DND-41 (cell line): Measurements from ENCODE around the gene ALDH3B2.

ENCODE experiments used
- ATAC-seq: fragments of 200-7000 bp; cut with Tn5 transposase; 3 replicates; pipeline ENCODE4 v1.9.1; 2021; ENCODE audit warnings: low read depth; ENCODE audit not compliant: insufficient read depth
- DNase-seq: peaks from one replicate; pipeline ENCODE4 v3.0.0-alpha.2; 2020
- H2AFZ ChIP-seq: 2 replicates; pipeline ENCODE4 v1.6.0; 2012; ENCODE audit warnings: low read depth, low read length
- H3K27ac ChIP-seq: 2 replicates; pipeline ENCODE4 v1.5.1; 2012; ENCODE audit warnings: low read length, inconsistent platforms
- H3K27me3 ChIP-seq: fragments of 200-600 bp; sonication (generic); 2 replicates; pipeline ENCODE4 v1.6.0; 2012; ENCODE audit warnings: low read length, mild to moderate bottlenecking, inconsistent platforms; ENCODE audit not compliant: insufficient read depth, poor library complexity
- H3K36me3 ChIP-seq: 2 replicates; pipeline ENCODE4 v1.5.1; 2012; ENCODE audit warnings: low read length, inconsistent platforms; ENCODE audit not compliant: insufficient read depth
- H3K4me1 ChIP-seq: 2 replicates; pipeline ENCODE4 v1.5.1; 2012; ENCODE audit warnings: mild to moderate bottlenecking, low read length; ENCODE audit not compliant: insufficient read depth
- H3K4me2 ChIP-seq: 2 replicates; pipeline ENCODE4 v1.6.0; 2012; ENCODE audit warnings: mild to moderate bottlenecking, moderate library complexity, low read length, inconsistent platforms; ENCODE audit not compliant: insufficient read depth
- H3K4me3 ChIP-seq, 2 experiments: fragments of 200-600 bp in 1 of 2; shearing (Covaris generic) in 1 of 2; 2 replicates each; pipeline ENCODE4 v1.5.1; 2012 to 2016; ENCODE audit warnings: inconsistent platforms in 2 of 2, low read length in 2 of 2, mild to moderate bottlenecking in 2 of 2, low read depth in 1 of 2, moderate library complexity in 1 of 2
- H3K79me2 ChIP-seq: 2 replicates; pipeline ENCODE4 v1.6.0; 2012; ENCODE audit warnings: low read length, inconsistent platforms; ENCODE audit not compliant: insufficient read depth
- H3K9ac ChIP-seq: 2 replicates; pipeline ENCODE4 v1.6.0; 2012; ENCODE audit warnings: low read depth, mild to moderate bottlenecking, inconsistent platforms, low read length, moderate library complexity
- H3K9me3 ChIP-seq: 2 replicates; pipeline ENCODE4 v1.5.1; 2012; ENCODE audit warnings: low read length, moderate library complexity, mild to moderate bottlenecking, inconsistent platforms; ENCODE audit not compliant: insufficient read depth, severe bottlenecking
- H4K20me1 ChIP-seq: 2 replicates; pipeline ENCODE4 v1.6.0; 2012; ENCODE audit warnings: low read length; ENCODE audit not compliant: insufficient read depth
- EZH2 ChIP-seq: IDR thresholded peaks from 3 replicates; pipeline ENCODE4 v1.6.1; 2012; ENCODE audit warnings: borderline replicate concordance, low read depth, mild to moderate bottlenecking, moderate library complexity, low read length, inconsistent platforms; ENCODE audit not compliant: severe bottlenecking
- TF ChIP-seq, protein P1 (sequence below): IDR thresholded peaks from 2 replicates; pipeline ENCODE4 v1.5.1; 2012; ENCODE audit warnings: borderline replicate concordance, low read length, moderate library complexity, mild to moderate bottlenecking; ENCODE audit not compliant: poor library complexity, severe bottlenecking; ENCODE audit errors: extremely low read depth

Gene ALDH3B2

DNA sequence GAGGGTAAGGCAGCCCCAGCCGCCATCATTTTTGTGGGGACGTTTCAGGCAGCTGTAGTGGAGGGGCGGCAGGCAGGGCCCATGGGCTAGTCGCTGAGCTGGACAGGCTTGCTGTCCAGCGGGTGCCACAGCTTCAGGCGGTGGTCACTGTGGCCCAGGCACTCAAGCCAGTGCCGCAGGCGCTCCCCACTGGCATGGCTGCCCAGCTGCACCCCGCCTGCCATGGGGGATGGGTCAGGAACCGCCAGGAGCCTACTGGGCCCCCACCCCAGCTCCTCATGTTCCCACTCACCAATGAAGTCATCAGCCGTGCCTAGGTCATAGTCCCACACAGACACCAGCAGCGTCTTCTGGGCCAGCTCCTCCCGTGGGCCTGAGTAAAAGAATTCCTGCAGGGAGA is 61.7 kb downstream of the ALDH3B2 start:
- Histone ChIP-seq H3K27me3 (no peaks in the 10 kb centered on the region), H3K9me3 (no peaks in the 10 kb centered on the region), H3K4me2 (no peak overlapping the region), H2AFZ (no peak overlapping the region), H3K79me2 (peaks cover 11% of the 10 kb centered on the region), H3K27ac (no peak overlapping the region), H3K4me1 (peaks cover 52% of the 10 kb centered on the region), H3K9ac (no peak overlapping the region), H3K36me3 (peaks cover 55% of the 10 kb centered on the region), H3K4me3 (no peak overlapping the region), H4K20me1 (peaks cover 4% of the 10 kb centered on the region; the same call in 1 of the 2 replicates)
- no peak for TF ChIP-seq EZH2
- TF ChIP-seq, protein P1, sequence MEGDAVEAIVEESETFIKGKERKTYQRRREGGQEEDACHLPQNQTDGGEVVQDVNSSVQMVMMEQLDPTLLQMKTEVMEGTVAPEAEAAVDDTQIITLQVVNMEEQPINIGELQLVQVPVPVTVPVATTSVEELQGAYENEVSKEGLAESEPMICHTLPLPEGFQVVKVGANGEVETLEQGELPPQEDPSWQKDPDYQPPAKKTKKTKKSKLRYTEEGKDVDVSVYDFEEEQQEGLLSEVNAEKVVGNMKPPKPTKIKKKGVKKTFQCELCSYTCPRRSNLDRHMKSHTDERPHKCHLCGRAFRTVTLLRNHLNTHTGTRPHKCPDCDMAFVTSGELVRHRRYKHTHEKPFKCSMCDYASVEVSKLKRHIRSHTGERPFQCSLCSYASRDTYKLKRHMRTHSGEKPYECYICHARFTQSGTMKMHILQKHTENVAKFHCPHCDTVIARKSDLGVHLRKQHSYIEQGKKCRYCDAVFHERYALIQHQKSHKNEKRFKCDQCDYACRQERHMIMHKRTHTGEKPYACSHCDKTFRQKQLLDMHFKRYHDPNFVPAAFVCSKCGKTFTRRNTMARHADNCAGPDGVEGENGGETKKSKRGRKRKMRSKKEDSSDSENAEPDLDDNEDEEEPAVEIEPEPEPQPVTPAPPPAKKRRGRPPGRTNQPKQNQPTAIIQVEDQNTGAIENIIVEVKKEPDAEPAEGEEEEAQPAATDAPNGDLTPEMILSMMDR = no peak
- ATAC-seq (no peak), DNase-seq (no peak)
